Right atrium auricular region (tissue), 2 donors: ENCODE data around the gene GOLGA8S. TPM values are rescaled to one million over a fixed set of nuclear protein-coding genes. Genes with fewer than 3 reads are reported as not detected.
"Not testable (repeated sequence)": the region's sequence is repeated elsewhere in the genome, so short reads cannot be mapped to it uniquely, and the experiment has no call there.

Experiments used
- DNase-seq: peaks from one replicate; pipeline ENCODE4 v3.0.0-alpha.2; 2019; ENCODE audit warnings: low spot score
- H3K27ac ChIP-seq, 2 donors: fragments of 200-600 bp; sonication (generic); 1 replicate in 1 of 2; 2 replicates in 1 of 2; pipeline ENCODE4 v1.5.1; 2016 to 2019
- H3K27me3 ChIP-seq, 2 donors: fragments of 200-600 bp; sonication (generic); one replicate each; pipeline versions ENCODE4 v1.5.1 to v1.6.0; 2017 to 2019
- H3K36me3 ChIP-seq: fragments of 200-600 bp; sonication (generic); one replicate; pipeline ENCODE4 v1.5.1; 2016
- H3K4me1 ChIP-seq, 2 donors: fragments of 200-600 bp; sonication (generic); one replicate each; pipeline versions ENCODE4 v1.5.1 to v1.6.0; 2017 to 2019
- H3K4me3 ChIP-seq, 2 donors: fragments of 200-600 bp; sonication (generic); 1 replicate in 1 of 2; 2 replicates in 1 of 2; pipeline ENCODE4 v1.5.1; 2017 to 2019; ENCODE audit warnings: mild to moderate bottlenecking in 1 of 2, moderate library complexity in 1 of 2
- H3K9me3 ChIP-seq, 2 donors: fragments of 200-600 bp; sonication (generic); one replicate each; pipeline ENCODE4 v1.5.1; 2019
- CTCF ChIP-seq, 2 donors: fragments of 200-600 bp; sonication (generic); IDR thresholded peaks; one replicate each; pipeline ENCODE4 v1.5.1; 2019; ENCODE audit warnings: antibody characterized with exemption in 2 of 2
- total RNA-seq, 2 donors: library from RNA; depleted of rRNA; stranded (reverse); fragments of >200 nt; gene quantifications; one replicate each; pipeline ENCODE4 v1.1.0, GENCODE V29; 2016

GOLGA8S gene
- total RNA-seq, 2 donors from 2014 or later = 0.31 to 0.33 TPM

GRCh38 chr15:23401627-23402026, 47.1 kb downstream of the GOLGA8S start:
- no peak for DNase-seq
- TF ChIP-seq CTCF (IDR thresholded peaks at IDR 0.05) = no peak
- H3K36me3 ChIP-seq = no peaks in the 10 kb centered on the region
- H3K27me3 ChIP-seq = no peaks in the 10 kb centered on the region
- peaks cover 0 to 30% of the 10 kb centered on the region in 2 donors for H3K4me1 ChIP-seq
- H3K4me3 ChIP-seq = no peak overlapping the region
- peak overlapping the region; percentile 83 to 96 for H3K27ac ChIP-seq
- H3K9me3 ChIP-seq = peaks cover 0 to 3% of the 10 kb centered on the region in 2 donors

- H3K27ac ChIP-seq = peak overlapping the region; percentile 83 to 96
- TF ChIP-seq CTCF (IDR thresholded peaks at IDR 0.05) = no peak
- H3K27me3 ChIP-seq = no peaks in the 10 kb centered on the region
These were observed 47.6 kb downstream of the GOLGA8S start for GRCh38 chr15:23402140-23402539.

GRCh38 chr15:23402544-23402943, 48.0 kb downstream of the GOLGA8S start:
- H3K27ac ChIP-seq = peak overlapping the region; percentile 83 to 96
- no peak for DNase-seq
- no peaks in the 10 kb centered on the region for H3K36me3 ChIP-seq
- peaks cover 0 to 3% of the 10 kb centered on the region in 2 donors for H3K9me3 ChIP-seq
- no peaks in the 10 kb centered on the region for H3K27me3 ChIP-seq
- H3K4me3 ChIP-seq = no peak overlapping the region
- peaks cover 0 to 30% of the 10 kb centered on the region in 2 donors for H3K4me1 ChIP-seq
- TF ChIP-seq CTCF (IDR thresholded peaks at IDR 0.05) = no peak

More at GRCh38 chr15:23402140-23402539, 47.6 kb downstream of the GOLGA8S start:
- Histone ChIP-seq H3K4me1 (peaks cover 0 to 30% of the 10 kb centered on the region in 2 donors), H3K9me3 (peaks cover 0 to 3% of the 10 kb centered on the region in 2 donors), H3K4me3 (no peak overlapping the region), H3K36me3 (no peaks in the 10 kb centered on the region)
- DNase-seq = no peak

GRCh38 chr15:23403550-23403949, 49.0 kb downstream of the GOLGA8S start:
- Histone ChIP-seq H3K4me3 (no peak overlapping the region), H3K27me3 (no peaks in the 10 kb centered on the region), H3K9me3 (peaks cover 0 to 3% of the 10 kb centered on the region in 2 donors), H3K4me1 (peaks cover 0 to 30% of the 10 kb centered on the region in 2 donors), H3K27ac (peak overlapping the region; percentile 83 to 96), H3K36me3 (no peaks in the 10 kb centered on the region)
- DNase-seq = no peak
- no peak for TF ChIP-seq CTCF (IDR thresholded peaks at IDR 0.05)

GRCh38 chr15:23411841-23412240, 57.3 kb downstream of the GOLGA8S start:
- no peak for TF ChIP-seq CTCF (IDR thresholded peaks at IDR 0.05)
- DNase-seq = no peak
- H3K36me3 ChIP-seq = no peaks in the 10 kb centered on the region
- H3K27ac ChIP-seq = no peak overlapping the region
- H3K4me3 ChIP-seq = no peak overlapping the region
- H3K9me3 ChIP-seq = no peaks in the 10 kb centered on the region
- H3K4me1 ChIP-seq = no peaks in the 10 kb centered on the region
- H3K27me3 ChIP-seq = no peaks in the 10 kb centered on the region

- not testable (repeated sequence) for H3K4me1 ChIP-seq, H3K27ac ChIP-seq, DNase-seq, H3K9me3 ChIP-seq, H3K36me3 ChIP-seq, H3K27me3 ChIP-seq, H3K4me3 ChIP-seq
These were observed 58.5 kb downstream of the GOLGA8S start for GRCh38 chr15:23412881-23413600.

Other genes with a start within 250 kb of the GOLGA8S start
- not detected for gene GOLGA6L1, start 217.9 kb upstream of the GOLGA8S start, total RNA-seq
- not detected for gene GOLGA6L26, start 20.6 kb upstream of the GOLGA8S start, total RNA-seq
- gene GOLGA6L2, start 92.5 kb downstream of the GOLGA8S start, total RNA-seq = not detected
- under 1 TPM in 1 of 2 donors, not detected in 1; 0.43 TPM for gene MKRN3, start 210.9 kb downstream of the GOLGA8S start, total RNA-seq